GM19240 (cell line): ENCODE measurements around the gene LMX1A.

Experiments
- DNase-seq: peaks from one replicate; pipeline ENCODE4 v3.0.0; 2011; ENCODE audit warnings: low spot score; ENCODE audit not compliant: insufficient read length

Gene LMX1A

DNA sequence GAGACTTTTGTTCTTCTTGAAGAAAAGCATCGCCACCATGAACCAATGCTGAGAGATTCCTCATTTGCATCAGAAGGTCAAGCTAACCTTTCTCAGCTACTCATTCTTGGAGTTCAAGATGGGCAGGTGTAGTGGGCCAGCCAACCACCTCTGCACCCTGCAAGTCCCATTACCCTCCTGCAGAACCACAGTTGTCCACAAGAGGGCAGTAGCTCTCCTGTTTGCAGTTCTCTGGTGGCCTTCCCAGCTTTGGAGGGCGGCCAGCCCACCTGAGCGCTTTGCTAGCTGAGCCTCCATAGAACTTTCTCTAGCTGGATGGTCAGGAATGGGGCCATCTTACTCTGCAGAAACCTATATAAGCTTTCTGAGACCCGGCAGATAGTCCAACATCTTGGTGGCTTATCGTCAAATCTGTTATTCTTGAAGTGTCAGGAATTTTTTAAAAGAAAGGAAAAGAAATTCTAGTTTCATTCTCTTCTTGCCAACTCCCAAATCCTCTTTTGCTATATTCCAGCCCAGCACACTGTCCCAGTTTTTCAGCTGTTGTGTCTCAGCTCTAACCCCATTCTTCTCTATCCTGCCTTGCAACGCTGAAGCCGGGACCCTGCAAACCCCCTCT, 11.0 kb upstream of the LMX1A start:
- peak; percentile 70 for DNase-seq

- DNase-seq, result no peak
Observed at GRCh38 chr1:165365341-165365740, 8.8 kb upstream of the LMX1A start.

DNA sequence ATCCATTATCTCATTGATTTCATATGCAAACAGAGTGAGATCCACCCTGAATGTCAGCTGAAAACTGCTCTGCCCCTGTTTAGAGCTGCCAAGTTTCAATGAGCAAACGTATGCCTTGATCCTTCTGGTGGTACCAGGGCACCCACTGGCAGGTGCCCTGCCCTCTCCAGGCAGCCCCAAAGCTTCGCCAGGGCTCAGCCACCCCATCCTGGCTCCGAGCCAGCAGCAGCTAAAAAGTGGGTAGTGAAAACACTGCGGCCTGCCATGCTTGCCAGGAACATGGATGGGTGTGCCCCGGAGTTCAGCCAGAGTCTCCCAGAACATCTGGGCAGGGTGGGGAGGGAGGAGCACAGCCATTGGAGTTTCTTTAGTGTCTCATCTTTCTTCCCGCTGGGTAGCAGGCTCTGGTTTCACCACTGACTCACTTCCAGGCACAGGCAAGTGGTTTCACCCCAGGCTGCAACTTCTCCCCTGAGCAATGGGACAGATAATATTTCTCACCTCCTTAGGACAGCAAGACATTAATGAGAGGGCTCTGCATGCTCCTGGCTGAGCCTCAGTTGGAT, 8.1 kb upstream of the LMX1A start:
- no peak for DNase-seq

GRCh38 chr1:165356876-165357275, 361 bp upstream of the LMX1A start:
- no peak for DNase-seq

- DNase-seq, result no peak
Observed at GRCh38 chr1:165355139-165355976, 1.2 kb downstream of the LMX1A start.

- DNase-seq, result no peak
Observed at GRCh38 chr1:165354739-165355138, 1.8 kb downstream of the LMX1A start.

DNA sequence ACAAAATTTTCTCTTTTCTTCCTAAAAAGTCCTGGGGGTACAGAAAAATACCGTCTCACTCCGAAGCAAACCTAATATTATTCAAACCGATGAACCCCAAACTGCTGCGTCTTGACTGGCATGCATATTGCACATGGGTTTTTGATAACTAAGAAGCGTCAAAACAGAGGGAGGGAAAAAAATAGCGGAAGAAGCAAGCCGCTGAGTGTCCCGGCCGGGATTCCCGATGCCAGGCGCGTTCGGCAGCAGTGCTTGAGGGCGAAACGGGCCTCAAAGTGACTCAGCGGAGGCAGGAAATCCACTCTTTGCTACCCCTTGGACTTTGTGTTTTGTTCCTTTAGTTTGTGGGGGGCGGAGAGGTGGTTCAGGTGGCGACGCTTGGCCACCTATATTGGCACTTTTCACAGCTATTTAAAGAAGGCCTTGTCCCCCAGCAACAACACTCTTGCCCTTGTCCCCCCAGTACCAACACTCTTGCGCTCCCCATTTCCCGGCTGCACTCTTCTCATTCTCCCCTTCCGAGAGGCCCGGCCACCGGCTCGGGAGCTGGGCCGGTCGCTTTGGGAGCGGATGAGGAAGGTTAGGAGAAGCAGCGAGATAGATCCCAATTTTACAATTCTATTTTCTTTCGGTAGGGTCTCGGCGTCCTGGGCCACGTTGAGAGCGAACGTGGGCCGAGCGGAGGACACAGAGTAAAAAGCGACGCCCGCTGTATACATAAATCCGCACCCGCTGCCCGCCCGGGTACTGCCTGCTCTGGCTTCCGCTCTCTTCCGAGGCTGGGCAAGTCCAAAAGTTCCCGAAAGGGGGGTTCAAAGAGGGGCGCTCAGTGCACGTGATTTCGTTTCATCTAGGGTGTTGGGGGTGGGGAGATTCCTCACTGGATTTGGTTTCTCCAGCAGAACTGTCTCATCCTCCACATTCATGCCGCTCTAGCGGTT, 2.5 kb downstream of the LMX1A start:
- DNase-seq, result no peak

DNA sequence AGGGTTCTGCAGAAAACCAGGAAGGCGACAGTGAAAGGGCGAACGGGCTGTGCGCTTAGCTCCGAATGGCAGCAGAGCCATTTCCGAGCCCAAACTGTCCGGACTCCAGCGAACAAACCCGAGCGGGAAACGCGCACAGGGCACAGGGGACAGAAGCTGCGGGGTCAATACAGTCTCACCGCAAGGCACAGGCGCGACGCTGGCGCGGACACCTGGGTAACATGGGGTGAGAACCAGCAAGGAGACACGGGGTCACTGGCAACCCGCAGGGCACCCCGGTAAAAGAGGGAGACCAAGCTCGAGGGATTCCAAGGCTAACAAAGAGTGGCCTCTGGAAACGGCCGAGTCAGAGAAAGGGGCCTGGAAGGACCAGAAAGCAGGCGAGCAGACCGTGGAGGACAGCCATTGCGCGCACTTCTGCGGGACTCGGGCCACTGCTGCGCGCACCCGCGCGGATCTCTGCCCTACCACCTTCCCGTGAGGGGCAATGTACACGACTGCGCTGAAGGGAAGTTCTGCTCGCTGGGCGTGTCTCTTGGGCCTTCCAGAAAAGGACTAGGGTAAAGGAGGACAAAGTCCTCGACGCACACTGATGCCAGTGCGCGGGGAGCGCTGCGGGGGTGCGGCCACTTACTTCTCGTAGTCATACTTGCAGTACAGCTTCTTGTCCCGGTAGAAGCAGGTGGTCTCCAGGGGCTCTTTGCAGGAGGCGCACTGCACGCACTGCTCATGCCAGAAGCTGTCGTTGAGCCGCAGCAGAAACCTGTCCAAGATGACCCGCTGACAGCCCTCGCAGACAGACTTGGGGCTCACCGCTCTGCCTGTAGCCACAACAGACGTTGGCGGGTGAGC, 3.8 kb downstream of the LMX1A start:
- DNase-seq, result no peak

GRCh38 chr1:165351863-165352441, 4.6 kb downstream of the LMX1A start:
- DNase-seq, result no peak

- DNase-seq, result no peak
Observed at GRCh38 chr1:165350840-165351239, 5.7 kb downstream of the LMX1A start.

DNA sequence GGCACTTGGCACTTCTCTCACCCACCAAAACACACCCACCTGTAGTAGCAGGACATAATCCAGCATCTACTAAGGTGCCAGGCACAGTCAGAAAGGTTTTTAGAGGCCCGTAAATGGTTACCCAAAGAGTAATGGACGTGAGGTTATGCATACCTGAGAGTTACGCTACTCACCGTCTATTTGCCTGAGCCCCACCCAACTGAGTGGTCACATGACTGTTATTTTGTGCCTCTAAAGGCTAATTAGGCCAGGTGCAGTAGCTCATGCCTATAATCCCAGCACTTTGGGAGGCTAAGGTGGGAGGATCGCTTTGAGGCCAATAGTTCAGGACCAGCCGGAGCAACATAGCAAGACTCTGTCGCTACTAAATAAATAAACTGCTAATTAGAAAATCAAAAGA, 11.0 kb downstream of the LMX1A start:
- no peak for DNase-seq

- DNase-seq, result no peak
Observed at GRCh38 chr1:165344736-165345135, 11.8 kb downstream of the LMX1A start.

- no peak for DNase-seq
Observed at GRCh38 chr1:165344198-165344597, 12.3 kb downstream of the LMX1A start.

DNA sequence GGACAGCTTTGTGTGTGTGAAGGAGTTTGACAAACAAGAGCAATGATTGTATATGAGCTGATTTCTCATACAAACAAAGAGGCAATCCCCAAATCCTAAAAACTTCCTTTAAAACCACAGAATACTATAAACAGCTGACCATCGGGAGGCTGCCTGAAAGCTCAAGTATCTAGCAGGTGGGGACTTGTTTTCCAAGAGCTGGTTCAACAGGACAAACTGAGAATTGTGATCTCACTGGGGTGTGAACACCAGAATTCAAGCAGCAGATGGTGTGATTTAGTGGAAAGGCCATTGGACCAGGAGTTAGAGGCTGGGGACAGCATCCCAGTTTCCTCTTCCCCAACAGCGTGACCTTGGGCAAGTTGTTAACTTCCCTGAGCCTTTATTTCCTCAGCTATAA, 13.9 kb downstream of the LMX1A start:
- DNase-seq, result no peak

DNA sequence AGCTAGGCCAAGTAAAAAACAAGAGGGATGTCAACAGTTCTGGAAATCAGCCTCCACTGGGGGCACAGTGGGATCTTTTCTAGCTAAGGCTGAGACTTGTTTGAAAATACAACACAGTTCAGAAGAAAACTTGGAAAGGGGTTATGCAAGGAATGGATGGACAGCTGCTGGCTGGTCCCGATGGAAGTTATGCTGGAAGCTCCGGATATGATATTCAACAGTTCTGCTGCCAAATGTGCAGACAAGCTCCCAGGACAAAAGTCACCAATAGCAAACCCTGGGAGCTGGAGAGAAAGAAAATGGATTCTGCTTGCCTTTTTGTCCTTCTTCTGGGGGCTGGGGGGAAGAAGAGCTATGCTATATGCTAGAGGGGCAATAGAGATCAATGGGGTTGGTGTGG, 14.3 kb downstream of the LMX1A start:
- no peak for DNase-seq

DNA sequence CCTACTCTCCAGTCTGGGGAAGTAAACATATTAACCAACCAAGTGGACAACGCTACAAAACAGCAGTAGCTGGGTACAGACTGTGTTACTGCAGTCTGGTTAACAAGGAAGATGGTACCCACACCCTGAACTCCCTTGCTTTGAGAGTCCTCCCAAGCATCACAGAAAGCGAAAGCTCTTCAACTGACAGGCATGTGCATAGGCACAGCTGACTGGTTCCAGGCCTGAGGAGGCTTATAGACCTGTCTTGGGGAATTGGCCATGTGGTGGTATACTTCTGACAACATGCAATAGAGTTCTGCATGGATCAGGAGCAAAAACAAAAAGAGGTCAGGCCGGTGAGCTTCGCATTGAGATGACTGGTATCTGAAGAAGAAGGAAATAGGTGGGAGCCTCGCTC, 17.4 kb downstream of the LMX1A start:
- DNase-seq, result no peak

DNA sequence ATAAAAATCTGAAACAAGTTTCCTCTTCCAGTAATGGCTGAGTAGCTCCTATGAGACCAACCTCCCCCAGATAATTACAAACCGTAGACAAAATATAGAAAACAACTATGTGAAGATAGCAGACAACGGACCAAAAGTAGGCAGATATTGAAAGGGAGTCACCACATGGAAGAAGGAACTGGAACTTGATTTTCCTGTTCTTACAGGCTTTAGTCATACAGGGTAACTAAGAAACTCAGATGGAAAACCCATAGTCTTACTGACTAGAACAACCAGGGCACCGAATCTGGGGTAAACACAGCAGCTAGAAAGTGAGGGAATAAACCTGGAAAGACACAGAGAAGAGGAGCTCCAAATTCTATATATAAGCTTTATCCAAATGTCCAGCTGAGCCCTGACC, 26.0 kb downstream of the LMX1A start:
- no peak for DNase-seq

DNA sequence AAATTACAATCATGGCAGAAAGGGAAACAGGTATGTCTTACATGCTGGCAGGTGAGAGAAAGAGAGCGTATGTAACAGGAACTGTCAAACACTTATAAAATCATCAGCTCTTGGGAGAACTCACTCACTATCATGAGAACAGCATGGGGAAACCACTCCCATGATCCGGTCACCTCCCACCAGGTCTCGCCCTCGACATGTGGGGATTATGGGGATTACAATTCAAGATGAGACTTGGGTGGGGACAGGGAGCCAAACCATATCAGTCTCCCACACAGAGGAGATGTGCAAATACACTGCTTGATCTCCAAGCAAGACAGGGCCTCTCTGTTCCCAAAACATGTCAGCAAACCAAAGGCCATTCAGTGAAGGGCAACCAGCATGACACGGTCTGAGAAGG, 27.4 kb downstream of the LMX1A start:
- no peak for DNase-seq

DNA sequence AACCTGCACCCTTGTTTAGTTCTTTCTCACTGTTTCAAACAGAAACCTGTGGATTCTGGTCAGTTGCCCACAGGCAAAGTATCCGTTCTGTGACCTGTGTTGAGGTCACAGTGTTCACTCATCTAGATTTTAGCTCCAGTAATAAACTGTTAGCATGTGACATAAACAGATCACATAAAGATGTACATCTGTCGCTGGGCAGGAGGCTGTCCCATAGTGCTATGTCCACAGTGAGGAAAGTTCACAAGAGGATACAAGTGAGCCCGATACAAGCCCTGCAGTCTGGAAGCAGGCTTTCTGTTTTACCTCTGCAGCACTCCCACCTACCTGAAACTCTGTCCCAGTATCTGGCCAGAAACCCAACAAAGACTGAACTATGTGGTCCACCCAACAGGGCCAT, 28.4 kb downstream of the LMX1A start:
- no peak for DNase-seq

DNA sequence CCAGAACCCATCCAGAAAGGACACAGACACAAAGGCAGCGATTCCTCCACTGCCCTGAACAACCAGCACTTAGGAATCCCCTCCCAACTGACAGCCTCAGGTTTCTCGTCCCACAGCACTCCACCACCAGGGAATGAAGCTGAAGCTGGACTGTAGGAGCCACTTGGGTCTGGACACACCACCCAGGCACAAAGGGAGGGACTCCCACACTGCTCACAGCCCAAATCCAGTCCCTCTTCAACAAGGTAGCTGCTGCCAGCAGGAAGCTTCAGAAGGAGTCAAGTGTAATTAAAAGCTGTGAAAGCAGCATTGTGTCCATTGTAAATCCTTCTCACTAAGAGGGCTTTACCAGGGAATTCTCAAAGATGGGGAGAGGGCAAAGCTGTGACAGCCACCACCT, 29.0 kb downstream of the LMX1A start:
- no peak for DNase-seq
